ENCODE data around the gene WDR26.

WDR26 gene

GRCh38 chr1:224450159-224450558 lies 15.6 kb upstream of the WDR26 start:
- Histone ChIP-seq H3K27me3 (ENCODE audit: insufficient read depth, insufficient read length) (no peaks in the 10 kb centered on the region), H3K4me1 (ENCODE audit: insufficient read depth, insufficient read length) (peaks cover under 1% of the 10 kb centered on the region), H3K9ac (ENCODE audit: insufficient read length, low read depth) (no peak overlapping the region), H3K36me3 (ENCODE audit: insufficient read depth, insufficient read length, low read length) (peaks cover 16% of the 10 kb centered on the region), H3K9me3 (ENCODE audit: insufficient read depth, low read length) (no peaks in the 10 kb centered on the region; the same call in 1 of the 2 replicates), H3K4me3 (ENCODE audit: insufficient read length, low read depth) (no peak overlapping the region)
- DNase-seq (ENCODE audit: low read depth, low spot score): no peak
- TF ChIP-seq ZNF274 (IDR thresholded peaks at IDR 0.05; ENCODE audit: low read depth, low read length) (no peak), YY1 (IDR thresholded peaks at IDR 0.05; ENCODE audit: insufficient read depth, insufficient read length) (no peak), SUZ12 (IDR thresholded peaks at IDR 0.05; ENCODE audit: extremely low read depth, insufficient read depth, insufficient read length) (no peak)

- TF ChIP-seq SUZ12 (IDR thresholded peaks at IDR 0.05; ENCODE audit: extremely low read depth, insufficient read depth, insufficient read length) (no peak), ZNF274 (IDR thresholded peaks at IDR 0.05; ENCODE audit: low read depth, low read length) (no peak), YY1 (IDR thresholded peaks at IDR 0.05; ENCODE audit: insufficient read depth, insufficient read length) (no peak)
- H3K9me3 ChIP-seq (ENCODE audit: insufficient read depth, low read length): no peaks in the 10 kb centered on the region; the same call in 1 of the 2 replicates
- no peaks in the 10 kb centered on the region for H3K4me1 ChIP-seq (ENCODE audit: insufficient read depth, insufficient read length)
- no peak for DNase-seq (ENCODE audit: low read depth, low spot score)
- no peaks in the 10 kb centered on the region for H3K27me3 ChIP-seq (ENCODE audit: insufficient read depth, insufficient read length)
- peaks cover 14% of the 10 kb centered on the region for H3K36me3 ChIP-seq (ENCODE audit: insufficient read depth, insufficient read length, low read length)
- no peak overlapping the region for H3K9ac ChIP-seq (ENCODE audit: insufficient read length, low read depth)
- H3K4me3 ChIP-seq (ENCODE audit: insufficient read length, low read depth): no peak overlapping the region
These were observed 13.9 kb upstream of the WDR26 start for GRCh38 chr1:224448453-224449017.

- DNase-seq (ENCODE audit: low read depth, low spot score): no peak
- peaks cover 16% of the 10 kb centered on the region for H3K36me3 ChIP-seq (ENCODE audit: insufficient read depth, insufficient read length, low read length)
- no peak overlapping the region for H3K9ac ChIP-seq (ENCODE audit: insufficient read length, low read depth)
- H3K27me3 ChIP-seq (ENCODE audit: insufficient read depth, insufficient read length): no peaks in the 10 kb centered on the region
- no peaks in the 10 kb centered on the region; the same call in 1 of the 2 replicates for H3K9me3 ChIP-seq (ENCODE audit: insufficient read depth, low read length)
- no peak overlapping the region for H3K4me3 ChIP-seq (ENCODE audit: insufficient read length, low read depth)
- no peaks in the 10 kb centered on the region for H3K4me1 ChIP-seq (ENCODE audit: insufficient read depth, insufficient read length)
- TF ChIP-seq YY1 (IDR thresholded peaks at IDR 0.05; ENCODE audit: insufficient read depth, insufficient read length): no peak
These were observed 13.4 kb upstream of the WDR26 start for GRCh38 chr1:224447971-224448370.

GRCh38 chr1:224447251-224447650 lies 12.7 kb upstream of the WDR26 start:
- no peak for DNase-seq (ENCODE audit: low read depth, low spot score)
- no peak for TF ChIP-seq ZNF274 (IDR thresholded peaks at IDR 0.05; ENCODE audit: low read depth, low read length)
- no peak for TF ChIP-seq SUZ12 (IDR thresholded peaks at IDR 0.05; ENCODE audit: extremely low read depth, insufficient read depth, insufficient read length)
- no peak for TF ChIP-seq YY1 (IDR thresholded peaks at IDR 0.05; ENCODE audit: insufficient read depth, insufficient read length)
- H3K9ac ChIP-seq (ENCODE audit: insufficient read length, low read depth): no peak overlapping the region
- H3K27me3 ChIP-seq (ENCODE audit: insufficient read depth, insufficient read length): no peaks in the 10 kb centered on the region
- H3K4me1 ChIP-seq (ENCODE audit: insufficient read depth, insufficient read length): no peaks in the 10 kb centered on the region
- no peak overlapping the region for H3K4me3 ChIP-seq (ENCODE audit: insufficient read length, low read depth)
- no peaks in the 10 kb centered on the region; the same call in 1 of the 2 replicates for H3K9me3 ChIP-seq (ENCODE audit: insufficient read depth, low read length)
- H3K36me3 ChIP-seq (ENCODE audit: insufficient read depth, insufficient read length, low read length): peaks cover 22% of the 10 kb centered on the region

GRCh38 chr1:224438989-224439388 lies 4.4 kb upstream of the WDR26 start:
- Histone ChIP-seq H3K9me3 (ENCODE audit: insufficient read depth, low read length) (no peaks in the 10 kb centered on the region), H3K4me1 (ENCODE audit: insufficient read depth, insufficient read length) (no peaks in the 10 kb centered on the region), H3K4me3 (ENCODE audit: insufficient read length, low read depth) (no peak overlapping the region), H3K27me3 (ENCODE audit: insufficient read depth, insufficient read length) (no peaks in the 10 kb centered on the region), H3K36me3 (ENCODE audit: insufficient read depth, insufficient read length, low read length) (peaks cover 28% of the 10 kb centered on the region), H3K9ac (ENCODE audit: insufficient read length, low read depth) (no peak overlapping the region)
- no peak for DNase-seq (ENCODE audit: low read depth, low spot score)
- no peak for TF ChIP-seq SUZ12 (IDR thresholded peaks at IDR 0.05; ENCODE audit: extremely low read depth, insufficient read depth, insufficient read length)
- TF ChIP-seq ZNF274 (IDR thresholded peaks at IDR 0.05; ENCODE audit: low read depth, low read length): no peak
- no peak for TF ChIP-seq YY1 (IDR thresholded peaks at IDR 0.05; ENCODE audit: insufficient read depth, insufficient read length)

- Histone ChIP-seq H3K27me3 (ENCODE audit: insufficient read depth, insufficient read length) (no peaks in the 10 kb centered on the region), H3K9me3 (ENCODE audit: insufficient read depth, low read length) (no peaks in the 10 kb centered on the region), H3K36me3 (ENCODE audit: insufficient read depth, insufficient read length, low read length) (peaks cover 30% of the 10 kb centered on the region), H3K4me3 (ENCODE audit: insufficient read length, low read depth) (no peak overlapping the region), H3K4me1 (ENCODE audit: insufficient read depth, insufficient read length) (no peaks in the 10 kb centered on the region), H3K9ac (ENCODE audit: insufficient read length, low read depth) (no peak overlapping the region)
- no peak for TF ChIP-seq ZNF274 (IDR thresholded peaks at IDR 0.05; ENCODE audit: low read depth, low read length)
- TF ChIP-seq SUZ12 (IDR thresholded peaks at IDR 0.05; ENCODE audit: extremely low read depth, insufficient read depth, insufficient read length): no peak
- no peak for TF ChIP-seq YY1 (IDR thresholded peaks at IDR 0.05; ENCODE audit: insufficient read depth, insufficient read length)
- DNase-seq (ENCODE audit: low read depth, low spot score): no peak
These were observed 1.4 kb upstream of the WDR26 start for GRCh38 chr1:224435999-224436398.

GRCh38 chr1:224435318-224435763 lies 744 bp upstream of the WDR26 start:
- no peak for DNase-seq (ENCODE audit: low read depth, low spot score)
- Histone ChIP-seq H3K4me3 (ENCODE audit: insufficient read length, low read depth) (peak overlapping the region; percentile 93), H3K36me3 (ENCODE audit: insufficient read depth, insufficient read length, low read length) (peaks cover 35% of the 10 kb centered on the region), H3K4me1 (ENCODE audit: insufficient read depth, insufficient read length) (no peaks in the 10 kb centered on the region), H3K27me3 (ENCODE audit: insufficient read depth, insufficient read length) (no peaks in the 10 kb centered on the region), H3K9ac (ENCODE audit: insufficient read length, low read depth) (peak overlapping the region; percentile 98), H3K9me3 (ENCODE audit: insufficient read depth, low read length) (no peaks in the 10 kb centered on the region)
- TF ChIP-seq ZNF274 (IDR thresholded peaks at IDR 0.05; ENCODE audit: low read depth, low read length) (no peak), SUZ12 (IDR thresholded peaks at IDR 0.05; ENCODE audit: extremely low read depth, insufficient read depth, insufficient read length) (no peak), YY1 (IDR thresholded peaks at IDR 0.05; ENCODE audit: insufficient read depth, insufficient read length) (no peak)

Measured in NT2/D1 (cell line).